Activated T-helper 2 cell treated with anti-CD3 and anti-CD28 coated beads, Interferon-gamma antibody, Interleukin-2, Interleukin-4, amounts not matched to agents 10 μg/mL and 5 μg/mL and 100 μg/mL, durations not matched to agents 14 hours and 24 hours and 36 hours (primary cell): Measurements from ENCODE around the gene GOLGA7B. TPM values are rescaled to one million over a fixed set of nuclear protein-coding genes. Genes with fewer than 3 reads are reported as not detected.

Experiments used
- DNase-seq: peaks from one replicate; pipeline ENCODE4 v3.0.0; 2021; ENCODE audit warnings: low spot score
- H3K27ac Mint-ChIP-seq: one replicate; pipeline ENCODE4 v1.8.0; 2021; ENCODE audit warnings: mixed read lengths
- H3K27me3 Mint-ChIP-seq: one replicate; pipeline ENCODE4 v1.8.0; 2021; ENCODE audit warnings: low read depth, mixed read lengths
- H3K36me3 Mint-ChIP-seq: one replicate; pipeline ENCODE4 v1.8.0; 2021; ENCODE audit warnings: low read depth, mixed read lengths
- H3K4me1 Mint-ChIP-seq: one replicate; pipeline ENCODE4 v1.8.0; 2021; ENCODE audit warnings: low read depth, mixed read lengths
- H3K4me3 Mint-ChIP-seq: one replicate; pipeline ENCODE4 v1.8.0; 2021; ENCODE audit warnings: low read depth, mild to moderate bottlenecking, moderate library complexity, mixed read lengths
- H3K9me3 Mint-ChIP-seq: one replicate; pipeline ENCODE4 v1.8.0; 2021; ENCODE audit warnings: mixed read lengths
- intact Hi-C: fragments of 100-400 bp; cut with micrococcal nuclease; formaldehyde crosslinking; loops from one replicate; pipeline ENCODE4 v1.15.1; 2023
- total RNA-seq: library from RNA; stranded (reverse); gene quantifications from 2 replicates; pipeline ENCODE4 v1.2.3, GENCODE V29; 2022

Gene GOLGA7B
- total RNA-seq, 1 donor from 2014 or later, result 0.62 TPM

DNA sequence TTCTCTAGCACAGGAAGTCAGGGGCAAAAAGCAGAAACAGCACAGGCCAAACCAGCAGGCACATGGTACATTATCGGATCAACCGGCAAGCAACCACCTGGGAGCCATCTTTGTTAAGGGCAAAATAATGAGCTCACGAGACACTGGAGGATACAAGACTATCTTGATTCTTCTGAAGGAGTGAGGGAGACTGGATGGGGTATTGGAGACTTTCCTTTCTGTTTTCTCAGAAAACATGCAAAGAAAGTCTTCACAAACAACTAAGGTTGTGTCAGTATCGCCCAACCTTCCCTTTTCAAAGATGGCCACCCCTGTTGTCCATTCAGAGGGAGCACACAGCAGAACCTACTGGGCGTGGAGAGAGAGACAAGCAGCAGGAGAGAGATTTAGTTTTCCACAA lies 29.6 kb downstream of the GOLGA7B start:
- no peaks in the 10 kb centered on the region for H3K36me3 Mint-ChIP-seq
- peaks cover 3% of the 10 kb centered on the region for H3K27me3 Mint-ChIP-seq
- H3K9me3 Mint-ChIP-seq, result no peaks in the 10 kb centered on the region
- intact Hi-C loops, result no loop called here
- no peak overlapping the region for H3K4me3 Mint-ChIP-seq
- DNase-seq, result no peak
- no peak overlapping the region for H3K27ac Mint-ChIP-seq
- no peaks in the 10 kb centered on the region for H3K4me1 Mint-ChIP-seq

GRCh38 chr10:97880109-97880508 lies 30.5 kb downstream of the GOLGA7B start:
- Mint-ChIP-seq H3K4me1 (no peaks in the 10 kb centered on the region), H3K36me3 (no peaks in the 10 kb centered on the region), H3K4me3 (no peak overlapping the region), H3K27me3 (no peaks in the 10 kb centered on the region), H3K9me3 (no peaks in the 10 kb centered on the region), H3K27ac (no peak overlapping the region)
- intact Hi-C loops, result no loop called here
- no peak for DNase-seq

GRCh38 chr10:97882142-97883091 lies 32.8 kb downstream of the GOLGA7B start:
- no peak overlapping the region for H3K4me3 Mint-ChIP-seq
- no peak overlapping the region for H3K27ac Mint-ChIP-seq
- no peaks in the 10 kb centered on the region for H3K9me3 Mint-ChIP-seq
- no peaks in the 10 kb centered on the region for H3K27me3 Mint-ChIP-seq
- DNase-seq, result no peak
- intact Hi-C loops, result no loop called here
- H3K36me3 Mint-ChIP-seq, result no peaks in the 10 kb centered on the region
- no peaks in the 10 kb centered on the region for H3K4me1 Mint-ChIP-seq

DNA sequence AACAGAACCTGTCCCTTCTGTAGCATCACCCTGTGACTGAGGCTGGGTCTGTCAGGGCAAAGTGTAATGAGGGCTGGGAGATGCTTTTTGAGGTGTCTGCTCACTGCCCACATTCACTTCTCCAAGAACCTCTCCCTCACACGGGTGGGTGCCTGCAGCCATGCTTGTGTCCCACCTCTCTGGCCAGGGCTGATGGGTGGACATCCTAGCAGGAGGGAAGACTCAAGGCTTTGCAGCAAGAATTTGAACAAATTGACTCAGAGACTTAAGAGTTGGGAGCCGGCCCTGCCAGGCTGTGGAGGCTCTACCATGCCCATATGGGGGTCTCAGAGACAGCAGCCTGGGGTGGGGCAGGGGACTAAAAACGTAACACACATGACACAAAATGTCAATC lies 33.4 kb downstream of the GOLGA7B start:
- Mint-ChIP-seq H3K27ac (no peak overlapping the region), H3K4me1 (no peaks in the 10 kb centered on the region), H3K36me3 (no peaks in the 10 kb centered on the region), H3K9me3 (no peaks in the 10 kb centered on the region), H3K27me3 (no peaks in the 10 kb centered on the region), H3K4me3 (no peak overlapping the region)
- no peak for DNase-seq
- intact Hi-C loops, result no loop called here

- H3K36me3 Mint-ChIP-seq, result no peaks in the 10 kb centered on the region
Measured at GRCh38 chr10:97886286-97886685, 36.6 kb downstream of the GOLGA7B start.

GRCh38 chr10:97887399-97887798 lies 37.8 kb downstream of the GOLGA7B start:
- Mint-ChIP-seq H3K4me1 (no peaks in the 10 kb centered on the region), H3K9me3 (no peaks in the 10 kb centered on the region), H3K27me3 (no peaks in the 10 kb centered on the region), H3K27ac (no peak overlapping the region), H3K36me3 (no peaks in the 10 kb centered on the region), H3K4me3 (no peak overlapping the region)
- intact Hi-C loops, result no loop called here
- no peak for DNase-seq

More at GRCh38 chr10:97886286-97886685, 36.6 kb downstream of the GOLGA7B start:
- intact Hi-C loops, result no loop called here
- H3K4me1 Mint-ChIP-seq, result no peaks in the 10 kb centered on the region
- H3K27ac Mint-ChIP-seq, result no peak overlapping the region
- no peaks in the 10 kb centered on the region for H3K27me3 Mint-ChIP-seq
- no peak for DNase-seq
- H3K9me3 Mint-ChIP-seq, result no peaks in the 10 kb centered on the region
- H3K4me3 Mint-ChIP-seq, result no peak overlapping the region

DNA sequence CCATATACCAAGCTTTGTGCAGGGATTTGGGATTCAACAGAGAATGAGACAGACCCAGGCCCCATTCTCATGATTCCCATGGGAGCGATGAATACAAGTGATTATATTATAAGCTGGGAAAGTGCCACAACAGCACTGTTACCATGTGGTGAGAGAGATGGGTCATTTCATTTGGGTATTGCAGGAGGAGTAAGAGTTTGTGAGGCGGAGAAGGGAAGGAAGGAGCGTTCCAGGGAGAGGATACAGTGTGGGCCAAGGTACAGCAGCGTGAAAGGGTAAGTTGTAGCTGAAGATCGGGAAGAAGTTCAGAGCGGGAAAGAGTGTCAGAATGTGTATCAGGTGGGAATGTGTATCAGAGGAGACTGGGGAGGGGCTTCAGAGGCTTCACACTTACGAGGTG lies 38.5 kb downstream of the GOLGA7B start:
- Mint-ChIP-seq H3K9me3 (no peaks in the 10 kb centered on the region), H3K27me3 (no peaks in the 10 kb centered on the region), H3K4me3 (no peak overlapping the region), H3K27ac (no peak overlapping the region), H3K36me3 (no peaks in the 10 kb centered on the region), H3K4me1 (no peaks in the 10 kb centered on the region)
- intact Hi-C loops, result no loop called here
- DNase-seq, result no peak

- Mint-ChIP-seq H3K9me3 (no peaks in the 10 kb centered on the region), H3K36me3 (no peaks in the 10 kb centered on the region), H3K4me1 (no peaks in the 10 kb centered on the region), H3K4me3 (no peak overlapping the region), H3K27me3 (no peaks in the 10 kb centered on the region), H3K27ac (no peak overlapping the region)
- intact Hi-C loops, result no loop called here
- DNase-seq, result no peak
Measured at GRCh38 chr10:97888641-97889262, 39.1 kb downstream of the GOLGA7B start.

DNA sequence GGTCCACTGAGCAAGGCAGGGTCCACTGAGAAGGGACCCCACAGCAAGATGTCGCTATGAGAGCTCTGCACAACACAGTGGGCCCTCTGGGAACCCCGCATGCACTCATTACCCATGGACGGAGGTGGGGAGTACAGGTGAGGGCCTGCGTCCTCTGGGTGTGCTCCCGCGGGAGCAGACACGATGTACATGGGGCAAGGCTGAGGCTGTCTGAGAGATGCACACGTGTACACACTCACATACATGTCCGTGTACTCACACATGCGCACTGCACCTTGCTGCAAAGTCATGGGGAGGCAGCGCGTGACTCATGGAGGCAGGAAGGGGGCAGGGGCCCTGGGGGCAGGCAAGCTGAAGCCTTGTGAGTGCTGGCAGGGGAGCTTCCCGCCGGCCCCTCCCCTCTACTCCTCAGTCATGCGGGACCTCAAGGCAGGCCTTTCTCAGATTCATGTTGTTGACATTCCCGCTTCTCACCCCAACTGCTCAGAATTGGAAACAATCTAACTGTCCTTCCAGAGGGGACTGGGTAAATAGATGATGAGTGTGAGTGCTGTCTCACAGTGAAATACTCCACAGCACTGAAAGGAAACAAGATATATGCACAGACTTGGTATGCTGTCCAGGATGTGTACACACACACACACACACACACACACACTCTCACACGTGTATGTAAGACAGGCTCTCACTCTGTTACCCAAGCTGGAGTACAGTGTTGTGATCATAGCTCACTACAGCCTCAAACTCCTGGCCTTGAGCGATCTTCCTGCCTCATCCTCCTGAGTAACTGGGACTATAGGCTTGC lies 40.0 kb downstream of the GOLGA7B start:
- intact Hi-C loops, result no loop called here
- no peak for DNase-seq
- H3K27ac Mint-ChIP-seq, result no peak overlapping the region
- no peaks in the 10 kb centered on the region for H3K36me3 Mint-ChIP-seq
- no peak overlapping the region for H3K4me3 Mint-ChIP-seq
- no peaks in the 10 kb centered on the region for H3K4me1 Mint-ChIP-seq
- no peaks in the 10 kb centered on the region for H3K27me3 Mint-ChIP-seq
- no peaks in the 10 kb centered on the region for H3K9me3 Mint-ChIP-seq

DNA sequence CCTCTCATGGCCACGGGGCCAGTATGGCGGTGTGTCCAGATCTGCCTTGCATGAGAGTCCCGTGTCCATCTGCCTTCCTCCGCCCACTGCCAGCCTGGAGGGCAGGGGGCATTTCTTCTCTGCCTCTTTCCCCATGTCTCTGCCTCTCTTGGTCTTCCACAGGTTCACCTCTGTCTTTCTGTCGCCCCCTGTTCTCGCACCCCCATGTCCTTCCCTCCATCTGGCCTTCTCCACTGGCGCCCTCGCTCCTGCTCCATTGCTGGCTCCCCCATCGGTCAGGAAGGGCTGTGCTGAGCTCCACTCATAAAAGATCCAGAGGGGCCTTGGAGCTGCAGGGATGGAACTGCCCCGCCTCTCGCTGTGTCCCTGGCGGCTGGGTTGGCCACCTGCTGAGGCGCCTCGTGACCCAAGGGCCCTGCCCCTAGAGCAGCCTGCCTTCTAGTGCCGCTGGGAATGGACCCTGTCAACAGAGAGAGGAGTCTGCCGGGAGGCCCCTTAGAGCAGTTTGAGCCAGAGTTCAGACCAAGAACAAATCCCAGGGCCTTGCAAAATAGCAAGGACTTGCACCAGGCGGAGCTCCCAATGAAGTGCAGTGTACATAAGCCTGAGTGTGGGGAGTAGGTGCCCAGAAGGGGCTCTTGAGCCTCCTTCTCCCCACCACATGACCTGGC lies 42.0 kb downstream of the GOLGA7B start:
- intact Hi-C loops, result no loop called here
- Mint-ChIP-seq H3K4me3 (no peak overlapping the region), H3K27me3 (no peaks in the 10 kb centered on the region), H3K9me3 (no peaks in the 10 kb centered on the region), H3K4me1 (no peaks in the 10 kb centered on the region), H3K36me3 (no peaks in the 10 kb centered on the region), H3K27ac (no peak overlapping the region)
- no peak for DNase-seq

DNA sequence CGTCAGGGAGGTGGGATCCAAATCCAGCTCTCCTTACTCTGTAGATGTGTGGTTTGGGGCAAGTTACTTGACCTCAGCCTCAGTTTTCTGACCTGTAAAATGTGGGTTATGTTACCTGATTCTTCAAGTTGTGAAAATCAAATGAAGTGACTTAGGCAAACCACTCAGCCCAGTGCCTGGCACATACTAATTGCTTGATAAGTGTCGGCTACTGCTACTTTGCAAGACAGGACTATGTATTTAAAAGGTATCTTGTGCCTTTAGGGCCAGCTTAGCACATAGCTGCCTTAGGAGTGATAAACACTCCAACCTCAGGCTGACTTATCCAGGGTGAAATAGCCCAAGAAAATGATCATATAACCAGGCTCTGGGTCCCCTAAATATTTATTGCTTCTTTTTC lies 42.9 kb downstream of the GOLGA7B start:
- Mint-ChIP-seq H3K9me3 (no peaks in the 10 kb centered on the region), H3K4me3 (no peak overlapping the region), H3K4me1 (no peaks in the 10 kb centered on the region), H3K27me3 (no peaks in the 10 kb centered on the region), H3K27ac (no peak overlapping the region), H3K36me3 (no peaks in the 10 kb centered on the region)
- DNase-seq, result no peak
- intact Hi-C loops, result no loop called here

- Mint-ChIP-seq H3K27ac (no peak overlapping the region), H3K4me1 (no peaks in the 10 kb centered on the region), H3K36me3 (no peaks in the 10 kb centered on the region), H3K9me3 (no peaks in the 10 kb centered on the region), H3K4me3 (no peak overlapping the region), H3K27me3 (no peaks in the 10 kb centered on the region)
- intact Hi-C loops, result no loop called here
- no peak for DNase-seq
Measured at GRCh38 chr10:97892939-97893338, 43.3 kb downstream of the GOLGA7B start.
